ENCODE results near the gene EIF3CL. TPM values are rescaled to one million over a fixed set of nuclear protein-coding genes. Genes with fewer than 3 reads are reported as not detected.
"Not testable (repeated sequence)": the region's sequence is repeated elsewhere in the genome, so short reads cannot be mapped to it uniquely, and the experiment has no call there.

The EIF3CL gene
- total and polyA plus RNA-seq, 12 donors = 32.4 to 313 (median 68.2) TPM

GRCh38 chr16:28362600-28362999 is 41.0 kb downstream of the EIF3CL start:
- 87 to 100% (median 100%) methylated on average over 1 to 2 of the region's 5 CpGs for WGBS, 4 donors
- DNase-seq; H3K4me1 ChIP-seq (replicated peaks in 1 of 2); H3K27ac ChIP-seq; H3K27me3 ChIP-seq; H3K4me3 ChIP-seq; H3K9me3 ChIP-seq (replicated peaks in 1 of 3); H3K36me3 ChIP-seq (replicated peaks in 1 of 2); intact Hi-C loops (cut with DNase I): not testable (repeated sequence)

- DNase-seq; H3K9me3 ChIP-seq (replicated peaks in 1 of 3); intact Hi-C loops (cut with DNase I); H3K4me3 ChIP-seq; H3K27ac ChIP-seq; H3K4me1 ChIP-seq (replicated peaks in 1 of 2); H3K36me3 ChIP-seq (replicated peaks in 1 of 2); H3K27me3 ChIP-seq: not testable (repeated sequence)
- WGBS, 4 donors = 83 to 90% (median 86%) methylated on average over 4 to 6 of the region's 6 CpGs
These were observed 65.4 kb downstream of the EIF3CL start for GRCh38 chr16:28338230-28338629.

- H3K9me3 ChIP-seq (replicated peaks in 1 of 3); H3K4me1 ChIP-seq (replicated peaks in 1 of 2); H3K27me3 ChIP-seq; H3K4me3 ChIP-seq; DNase-seq; H3K36me3 ChIP-seq (replicated peaks in 1 of 2); H3K27ac ChIP-seq; intact Hi-C loops (cut with DNase I): not testable (repeated sequence)
- 74 to 78% (median 75%) methylated on average over 3 to 5 of the region's 5 CpGs for WGBS, 4 donors
These were observed 66.5 kb downstream of the EIF3CL start for GRCh38 chr16:28336940-28337710.

- H3K9me3 ChIP-seq (replicated peaks in 1 of 3); intact Hi-C loops (cut with DNase I); H3K4me3 ChIP-seq; H3K27me3 ChIP-seq; DNase-seq; H3K36me3 ChIP-seq (replicated peaks in 1 of 2); H3K4me1 ChIP-seq (replicated peaks in 1 of 2); H3K27ac ChIP-seq: not testable (repeated sequence)
- WGBS, 4 donors = 84 to 90% (median 89%) methylated on average over 5 to 8 of the region's 8 CpGs
These were observed 68.0 kb downstream of the EIF3CL start for GRCh38 chr16:28335678-28336077.

GRCh38 chr16:28332632-28333031 is 71.0 kb downstream of the EIF3CL start:
- H3K9me3 ChIP-seq (replicated peaks in 1 of 3); H3K27me3 ChIP-seq; H3K36me3 ChIP-seq (replicated peaks in 1 of 2); intact Hi-C loops (cut with DNase I); DNase-seq; H3K4me1 ChIP-seq (replicated peaks in 1 of 2); H3K4me3 ChIP-seq; H3K27ac ChIP-seq: not testable (repeated sequence)
- 75 to 92% (median 80%) methylated on average over 2 to 6 of the region's 6 CpGs for WGBS, 4 donors

- H3K27me3 ChIP-seq; intact Hi-C loops (cut with DNase I); H3K27ac ChIP-seq; H3K36me3 ChIP-seq (replicated peaks in 1 of 2); H3K4me3 ChIP-seq; H3K9me3 ChIP-seq (replicated peaks in 1 of 3); H3K4me1 ChIP-seq (replicated peaks in 1 of 2): not testable (repeated sequence)
- WGBS, 4 donors = 59 to 83% (median 67%) methylated on average over 2 of the region's 2 CpGs
- DNase-seq = peak in 2 of 7 donors; percentile 8 to 29
These were observed 72.7 kb downstream of the EIF3CL start for GRCh38 chr16:28330981-28331380.

GRCh38 chr16:28330232-28330631 is 73.4 kb downstream of the EIF3CL start:
- intact Hi-C loops (cut with DNase I) = not testable (repeated sequence)

More at GRCh38 chr16:28330232-28330631, 73.4 kb downstream of the EIF3CL start:
- H3K27ac ChIP-seq; H3K27me3 ChIP-seq; H3K9me3 ChIP-seq (replicated peaks in 1 of 3); H3K4me1 ChIP-seq (replicated peaks in 1 of 2); H3K4me3 ChIP-seq; H3K36me3 ChIP-seq (replicated peaks in 1 of 2): not testable (repeated sequence)
- 28 to 51% (median 45%) methylated on average over 7 to 8 of the region's 9 CpGs for whole genome bisulfite sequencing, 4 donors
- DNase-seq = peak in 1 of 7 donors; percentile 30

Small RNA genes lying within 50 kb of the gene (microRNA-seq; reads per million reads assigned to microRNA genes)
- 0 reads per million in 3 donors for gene MIR6862-1

Small RNA genes lying within 50 kb of the gene (small RNA-seq; reads per million reads assigned to genes)
- gene AC138904.2 = 0 reads per million in 2 donors
- 0 reads per million in 2 donors for gene MIR6862-1

Other genes with a start within 250 kb of the EIF3CL start
- 100 to 1,000 TPM in 3 of 9 donors, 10 to 100 TPM in 6; 61.1 to 194 (median 92.3) TPM for gene XPO6, start 191.9 kb downstream of the EIF3CL start, total RNA-seq
- 100 to 1,000 TPM in 1 of 3 donors, 10 to 100 TPM in 2; 95.5 to 109 (median 98.5) TPM for gene XPO6, start 191.9 kb downstream of the EIF3CL start, polyA plus RNA-seq
- 1 to 10 TPM; 1.6 to 6.9 (median 4.2) TPM for gene SBK1, start 111.3 kb downstream of the EIF3CL start, total RNA-seq
- 1 to 10 TPM in 2 of 3 donors, under 1 TPM in 1; 0.57 to 4.7 (median 2.7) TPM for gene SBK1, start 111.3 kb downstream of the EIF3CL start, polyA plus RNA-seq
- 1 to 10 TPM in 4 of 9 donors, under 1 TPM in 2, not detected in 3; 0.28 to 1.9 (median 1.3) TPM for gene NPIPB6, start 40.3 kb downstream of the EIF3CL start, total RNA-seq
- gene NPIPB6, start 40.3 kb downstream of the EIF3CL start, polyA plus RNA-seq = 1 to 10 TPM in 1 of 3 donors, under 1 TPM in 2; 0.18 to 1.1 (median 0.54) TPM
- gene NPIPB7, start 68.5 kb upstream of the EIF3CL start, total RNA-seq = under 1 TPM in 2 of 9 donors, not detected in 7; 0.18 to 0.51 TPM
- under 1 TPM; 0.16 to 0.56 (median 0.54) TPM for gene NPIPB7, start 68.5 kb upstream of the EIF3CL start, polyA plus RNA-seq
- gene CLN3, start 88.2 kb upstream of the EIF3CL start, total RNA-seq = 10 to 100 TPM in 8 of 9 donors, 1 to 10 TPM in 1; 8.4 to 78.0 (median 42.5) TPM
- gene CLN3, start 88.2 kb upstream of the EIF3CL start, polyA plus RNA-seq = 10 to 100 TPM; 19.0 to 25.9 (median 19.4) TPM
- gene APOBR, start 90.8 kb upstream of the EIF3CL start, total RNA-seq = 1 to 10 TPM in 8 of 9 donors, under 1 TPM in 1; 0.11 to 4.6 (median 2.4) TPM
- 10 to 100 TPM in 1 of 3 donors, 1 to 10 TPM in 1, under 1 TPM in 1; 0.99 to 18.2 (median 5.8) TPM for gene APOBR, start 90.8 kb upstream of the EIF3CL start, polyA plus RNA-seq
- gene IL27, start 103.0 kb upstream of the EIF3CL start, total RNA-seq = 1 to 10 TPM in 1 of 9 donors, under 1 TPM in 2, not detected in 6; 0.29 to 1.7 (median 0.32) TPM
- 1 to 10 TPM in 1 of 3 donors, under 1 TPM in 1, not detected in 1; 0.17 to 2.1 TPM for gene IL27, start 103.0 kb upstream of the EIF3CL start, polyA plus RNA-seq
- gene NUPR1, start 135.1 kb upstream of the EIF3CL start, total RNA-seq = 100 to 1,000 TPM in 6 of 9 donors, 10 to 100 TPM in 2, 1 to 10 TPM in 1; 4.9 to 746 (median 221) TPM
- gene NUPR1, start 135.1 kb upstream of the EIF3CL start, polyA plus RNA-seq = 100 to 1,000 TPM; 123 to 317 (median 305) TPM
- 10 to 100 TPM; 21.8 to 64.1 (median 29.7) TPM for gene SGF29, start 150.1 kb upstream of the EIF3CL start, total RNA-seq
- gene SGF29, start 150.1 kb upstream of the EIF3CL start, polyA plus RNA-seq = 100 to 1,000 TPM in 1 of 3 donors, 10 to 100 TPM in 2; 18.4 to 118 (median 81.1) TPM
- 10 to 100 TPM in 1 of 9 donors, 1 to 10 TPM in 8; 1.6 to 22.5 (median 3.1) TPM for gene SULT1A2, start 193.2 kb upstream of the EIF3CL start, total RNA-seq
- gene SULT1A2, start 193.2 kb upstream of the EIF3CL start, polyA plus RNA-seq = 1 to 10 TPM in 2 of 3 donors, under 1 TPM in 1; 0.55 to 5.3 (median 2.1) TPM
- gene SULT1A1, start 206.2 kb upstream of the EIF3CL start, total RNA-seq = 100 to 1,000 TPM in 6 of 9 donors, 10 to 100 TPM in 3; 62.4 to 367 (median 119) TPM
- gene SULT1A1, start 206.2 kb upstream of the EIF3CL start, polyA plus RNA-seq = 100 to 1,000 TPM in 1 of 3 donors, 10 to 100 TPM in 2; 47.2 to 162 (median 72.8) TPM
- 1 to 10 TPM in 1 of 9 donors, not detected in 8; 1.8 TPM for gene NPIPB8, start 234.2 kb upstream of the EIF3CL start, total RNA-seq
- gene NPIPB8, start 234.2 kb upstream of the EIF3CL start, polyA plus RNA-seq = not detected